NT2/D1 (cell line): ENCODE results near the gene SPNS1.

Source experiments
- SUZ12 ChIP-seq: IDR thresholded peaks from 2 replicates; pipeline ENCODE4 v1.6.1; 2011; ENCODE audit not compliant: insufficient read length, insufficient read depth; ENCODE audit errors: extremely low read depth
- YY1 ChIP-seq: IDR thresholded peaks from 2 replicates; pipeline ENCODE4 v1.6.1; 2011; ENCODE audit not compliant: insufficient read length, insufficient read depth
- ZNF274 ChIP-seq: IDR thresholded peaks from 2 replicates; pipeline ENCODE4 v1.6.1; 2011; ENCODE audit warnings: mild to moderate bottlenecking, low read depth, low read length

- no peak for TF ChIP-seq ZNF274
- no peak for TF ChIP-seq YY1
- no peak for TF ChIP-seq SUZ12
Observed at GRCh38 chr16:28932339-28933141, 42.0 kb upstream of the SPNS1 start.
